Stimulated activated CD8-positive, alpha-beta memory T cell treated with anti-CD3 and anti-CD28 coated beads, Interleukin-2, amount 100 ng/mL, for 1 hour (primary cell): ENCODE data around the gene UGGT2.
"Not testable (repeated sequence)": the region's sequence is repeated elsewhere in the genome, so short reads cannot be mapped to it uniquely, and the experiment has no call there.

Experiments
- DNase-seq, 2 donors: peaks; one replicate each; pipeline ENCODE4 v3.0.0-alpha.2; 2020; ENCODE audit warnings: low read depth in 2 of 2

The UGGT2 gene

DNA sequence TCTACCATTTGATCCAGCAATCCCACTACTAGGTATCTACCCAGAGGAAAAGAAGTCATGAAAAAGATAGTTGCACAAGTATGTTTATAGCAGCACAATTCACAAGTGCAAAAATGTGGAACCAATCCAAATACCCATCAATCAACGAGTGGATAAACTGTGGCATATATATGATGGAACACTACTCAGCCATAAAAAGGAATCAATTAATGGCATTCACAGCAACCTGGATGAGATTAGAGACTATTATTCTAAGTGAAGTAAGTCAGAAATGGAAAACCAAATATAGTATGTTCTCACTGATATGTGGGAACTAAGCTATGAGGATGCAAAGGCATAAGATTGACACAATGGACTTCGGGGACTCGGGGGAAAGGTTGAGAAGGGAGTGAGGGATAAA lies 1.3 kb downstream of the UGGT2 start:
- not testable (repeated sequence) for DNase-seq

DNA sequence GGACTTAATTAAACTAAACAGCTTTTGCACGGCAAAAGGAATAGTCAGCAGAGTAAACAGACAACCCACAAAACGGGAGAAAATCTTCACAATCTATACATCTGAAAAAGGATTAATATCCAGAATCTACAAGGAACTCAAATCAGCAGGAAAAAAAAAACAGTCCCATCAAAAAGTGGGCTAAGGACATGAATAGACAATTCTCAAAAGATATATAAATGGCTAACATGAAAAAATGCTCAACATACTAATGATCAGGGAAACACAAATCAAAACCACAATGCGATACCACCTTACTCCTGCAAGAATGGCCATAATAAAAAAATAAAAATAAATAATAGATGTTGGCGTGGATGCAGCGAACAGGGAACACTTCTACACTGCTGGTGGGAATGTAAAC lies 1.7 kb downstream of the UGGT2 start:
- not testable (repeated sequence) for DNase-seq

DNA sequence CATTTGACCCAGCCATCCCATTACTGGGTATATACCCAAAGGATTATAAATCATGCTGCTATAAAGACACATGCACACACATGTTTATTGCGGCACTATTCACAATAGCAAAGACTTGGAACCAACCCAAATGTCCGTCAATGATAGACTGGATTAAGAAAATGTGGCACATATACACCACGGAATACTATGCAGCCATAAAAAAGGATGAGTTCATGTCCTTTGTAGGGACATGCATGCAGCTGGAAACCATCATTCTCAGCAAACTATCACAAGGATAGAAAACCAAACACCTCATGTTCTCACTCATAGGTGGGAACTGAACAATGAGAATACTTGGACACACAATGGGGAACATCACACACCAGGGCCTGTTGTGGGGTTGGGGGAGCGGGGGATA lies 2.2 kb downstream of the UGGT2 start:
- not testable (repeated sequence) for DNase-seq

DNA sequence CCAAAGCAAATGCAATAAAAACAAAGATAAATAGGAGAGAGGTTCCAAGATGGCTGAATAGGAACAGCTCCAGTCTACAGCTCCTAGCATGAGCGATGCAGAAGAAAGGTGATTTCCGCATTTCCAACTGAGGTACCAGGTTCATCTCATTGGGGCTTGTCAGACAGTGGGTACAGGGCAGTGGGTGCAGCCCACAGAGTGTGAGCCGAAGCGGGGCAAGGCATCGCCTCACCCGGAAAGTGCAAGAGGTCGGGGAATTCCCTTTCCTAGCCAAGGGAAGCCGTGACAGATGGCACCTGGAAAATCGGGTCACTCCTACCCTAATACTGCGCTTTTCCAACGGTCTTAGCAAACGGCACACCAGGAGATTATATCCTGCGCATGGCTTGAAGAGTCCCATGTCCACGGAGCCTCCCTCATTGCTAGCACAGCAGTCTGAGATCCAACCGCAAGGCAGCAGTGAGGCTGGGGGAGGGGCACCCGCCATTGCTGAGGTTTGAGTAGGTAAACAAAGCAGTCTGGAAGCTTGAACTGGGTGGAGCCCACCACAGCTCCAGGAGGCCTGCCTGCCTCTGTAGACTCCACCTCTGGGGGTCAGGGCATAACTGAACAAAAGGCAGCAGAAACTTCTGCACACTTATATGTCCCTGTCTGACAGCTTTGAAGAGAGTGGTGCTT lies 6.6 kb downstream of the UGGT2 start:
- not testable (repeated sequence) for DNase-seq

DNA sequence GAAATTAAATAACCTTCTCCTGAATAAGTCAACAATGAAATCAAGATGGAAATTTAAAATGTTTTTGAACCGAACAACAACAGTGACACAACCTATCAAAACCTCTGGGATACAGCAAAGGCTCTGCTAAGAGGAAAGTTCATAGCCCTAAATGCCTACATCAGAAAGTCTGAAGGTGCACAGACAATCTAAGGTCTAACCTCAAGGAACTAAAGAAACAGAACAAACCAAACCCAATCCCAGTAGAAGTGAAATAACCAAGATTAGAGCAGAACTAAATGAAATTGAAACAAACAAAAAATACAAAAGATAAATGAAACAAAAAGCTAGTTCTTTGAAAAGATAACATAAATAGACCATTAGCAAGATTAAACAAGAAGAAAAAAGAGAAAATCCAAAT lies 9.0 kb downstream of the UGGT2 start:
- no peak for DNase-seq

DNA sequence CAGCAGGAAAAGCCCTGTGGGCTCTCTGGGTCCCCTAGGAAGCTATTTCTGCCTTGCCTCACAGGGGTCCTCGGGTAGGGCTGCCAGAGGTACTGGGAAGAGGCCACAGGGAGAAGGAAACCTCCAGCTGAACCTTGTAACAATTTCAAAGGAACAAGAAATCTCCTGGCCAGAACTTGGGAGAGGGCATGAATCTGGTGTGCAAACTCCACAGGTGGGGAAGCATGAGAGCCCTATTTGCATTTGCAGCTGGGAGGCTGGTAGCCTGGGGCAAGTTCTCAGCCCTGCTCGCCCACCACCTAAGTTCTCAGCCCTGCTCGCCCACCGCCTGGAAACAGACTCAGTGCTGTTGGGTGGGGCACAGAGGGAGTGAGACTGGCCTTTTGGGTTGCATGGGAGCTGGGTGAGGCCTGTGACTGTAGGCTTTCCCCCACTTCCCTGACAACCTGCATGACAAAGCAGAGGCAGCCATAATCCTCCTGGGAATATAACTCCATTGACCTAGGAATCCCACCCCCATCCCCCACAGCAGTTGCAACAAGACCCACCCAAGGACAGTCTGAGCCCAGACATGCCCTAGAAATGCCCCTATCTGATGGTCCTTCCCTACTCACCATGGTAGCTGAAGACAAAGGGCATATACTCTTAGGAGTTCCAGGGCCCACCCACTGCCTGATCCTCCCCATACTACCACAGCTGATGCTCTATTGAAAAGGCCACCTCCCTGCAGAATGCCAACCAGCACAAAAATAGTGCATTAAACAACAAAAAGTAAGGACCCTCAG lies 11.7 kb downstream of the UGGT2 start:
- no peak for DNase-seq

DNA sequence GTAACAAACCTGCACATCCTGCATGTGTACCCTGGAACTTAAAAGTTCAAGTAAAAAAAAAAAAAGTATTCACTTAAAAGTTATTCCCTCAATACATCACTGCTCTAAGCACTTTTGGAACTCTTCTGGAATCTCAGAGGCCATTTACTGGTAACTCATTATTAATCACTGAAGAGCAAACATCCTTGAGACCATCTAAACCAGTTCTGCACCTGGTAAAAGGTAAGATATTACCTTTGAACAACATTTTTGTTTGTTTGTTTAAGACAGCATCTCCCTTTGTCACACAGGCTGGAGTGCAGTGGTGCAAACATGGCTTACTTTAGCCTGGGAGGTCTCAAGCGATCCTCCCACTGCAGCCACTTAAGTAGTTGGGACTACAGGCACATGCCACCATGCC lies 16.7 kb downstream of the UGGT2 start:
- no peak for DNase-seq

DNA sequence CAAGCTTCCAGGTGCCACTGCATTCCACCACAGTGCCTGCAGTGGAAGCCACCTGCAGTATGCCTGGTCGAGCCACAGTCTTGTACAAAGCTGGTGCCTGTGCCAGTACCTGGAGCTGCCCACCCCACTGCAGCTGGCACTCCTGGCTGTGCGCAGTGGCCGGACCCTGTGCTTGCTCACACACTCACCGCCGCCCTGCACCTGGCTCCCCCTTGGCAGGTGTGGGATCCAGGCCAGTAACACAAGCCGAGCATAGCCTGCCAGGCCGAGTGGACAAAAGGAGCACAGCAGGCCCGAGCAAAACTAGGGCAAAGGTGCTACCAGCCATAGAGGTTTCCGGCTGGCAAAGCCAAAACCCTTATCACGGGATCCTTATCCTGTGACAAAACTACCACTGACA lies 18.5 kb downstream of the UGGT2 start:
- no peak for DNase-seq

DNA sequence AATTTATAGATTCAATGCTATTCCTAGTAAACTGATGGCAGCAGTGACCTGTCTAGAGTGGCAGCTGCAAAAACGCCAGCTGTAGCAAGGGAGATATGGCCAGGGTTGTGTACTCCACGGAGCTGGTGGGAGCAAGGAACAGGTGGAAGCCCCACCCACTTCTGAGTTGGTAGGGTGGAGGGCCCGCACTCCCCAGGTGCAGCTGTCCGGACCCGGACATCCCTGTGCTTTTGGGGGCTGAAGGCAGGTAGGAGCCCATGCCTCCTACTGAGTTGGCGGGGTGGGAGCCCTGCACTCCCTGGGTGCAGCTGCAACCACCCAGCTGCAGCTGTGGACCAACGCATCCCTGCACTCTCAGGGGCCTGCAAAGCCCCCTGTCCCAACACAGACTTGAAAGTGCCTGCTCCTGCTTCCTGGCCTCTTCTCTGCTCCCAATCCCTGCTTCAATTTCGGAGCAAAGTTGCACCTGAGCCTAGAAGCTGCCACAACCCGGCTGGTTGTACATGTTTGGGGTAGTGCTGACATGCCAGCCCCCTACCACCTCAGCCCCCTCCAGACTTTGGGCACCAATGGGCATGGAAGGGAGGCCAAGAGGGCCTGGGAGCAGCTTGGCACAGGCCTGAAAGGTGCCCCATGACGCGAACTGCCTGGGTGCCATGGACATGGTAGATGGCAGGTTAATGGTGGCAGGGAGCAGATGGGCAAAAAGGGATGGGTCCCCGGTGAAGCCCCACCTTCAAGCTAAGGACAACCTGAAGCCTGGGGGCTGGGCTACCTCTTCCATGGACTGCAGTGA lies 19.8 kb downstream of the UGGT2 start:
- DNase-seq, result no peak

DNA sequence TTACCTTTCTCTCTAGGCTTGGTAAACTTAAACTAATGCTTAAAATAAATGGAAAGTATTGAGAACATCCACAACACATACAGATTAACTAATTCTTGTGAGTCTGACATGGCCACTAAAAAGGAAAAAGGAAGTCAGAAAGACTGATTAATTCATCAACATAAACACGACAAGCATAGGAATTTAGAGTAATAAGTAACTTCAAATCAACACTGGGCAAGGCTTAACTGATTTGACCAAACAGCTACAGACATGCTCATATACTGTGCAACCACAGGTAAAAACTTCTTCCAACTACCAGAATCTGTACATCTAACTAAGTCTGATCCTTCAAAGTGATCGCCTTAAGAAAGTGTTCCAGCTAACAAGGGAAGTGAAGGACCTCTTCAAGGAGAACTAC lies 20.5 kb downstream of the UGGT2 start:
- DNase-seq, result no peak

DNA sequence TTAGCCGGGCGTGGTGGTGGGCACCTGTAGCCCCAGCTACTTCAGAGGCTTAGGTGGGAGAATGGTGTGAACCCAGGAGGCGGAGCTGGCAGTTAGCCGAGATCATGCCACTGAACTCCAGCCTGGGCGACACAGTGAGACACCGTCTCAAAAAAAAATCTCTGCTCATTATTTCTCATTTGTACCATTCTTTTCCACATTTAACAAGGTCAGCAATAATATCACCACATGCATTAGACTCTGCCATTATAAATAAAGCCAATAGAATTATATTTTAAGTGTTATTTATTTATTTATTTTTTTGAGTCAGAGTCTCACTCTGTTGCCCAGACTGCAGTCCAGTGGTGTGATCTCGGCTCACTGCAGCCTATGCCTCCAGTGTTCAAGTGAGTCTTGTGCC lies 24.2 kb downstream of the UGGT2 start:
- DNase-seq, result no peak

DNA sequence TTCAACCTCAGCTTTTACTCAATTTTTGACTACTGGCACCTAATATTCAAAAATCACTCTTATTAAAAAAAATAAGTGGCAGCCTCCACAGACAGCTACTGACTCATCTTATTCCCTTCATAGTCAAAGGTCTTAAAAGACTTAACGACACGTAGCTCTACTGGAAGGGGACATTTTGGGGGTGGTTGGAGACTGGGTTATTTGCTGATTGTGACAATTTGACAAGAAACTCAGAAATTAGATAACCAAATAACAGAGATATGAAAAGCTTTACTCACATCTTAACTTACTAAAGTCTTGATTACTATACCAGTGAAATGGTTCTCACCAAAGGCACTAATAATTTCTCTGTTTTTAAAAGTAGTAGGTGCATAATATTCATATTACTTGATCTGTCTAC lies 25.7 kb downstream of the UGGT2 start:
- no peak for DNase-seq

DNA sequence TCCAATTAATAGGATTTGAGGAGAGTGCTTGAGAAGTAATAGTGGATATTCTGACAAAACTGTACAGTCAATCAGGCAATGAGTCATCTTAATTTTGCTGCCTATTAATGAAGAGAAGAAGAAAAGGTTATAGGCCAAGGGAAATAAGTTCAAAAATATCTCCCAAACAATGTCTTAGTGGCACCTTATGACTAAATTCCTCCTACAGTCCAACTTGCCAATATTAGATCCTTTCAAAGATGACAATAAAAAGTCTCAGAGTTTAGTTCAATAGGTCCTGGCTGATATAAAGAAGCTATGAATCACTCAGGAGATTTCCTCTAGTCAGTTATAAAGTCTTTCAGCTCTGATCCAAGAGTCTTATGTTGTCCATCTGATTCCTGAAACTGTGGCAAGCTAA lies 27.9 kb downstream of the UGGT2 start:
- no peak for DNase-seq

DNA sequence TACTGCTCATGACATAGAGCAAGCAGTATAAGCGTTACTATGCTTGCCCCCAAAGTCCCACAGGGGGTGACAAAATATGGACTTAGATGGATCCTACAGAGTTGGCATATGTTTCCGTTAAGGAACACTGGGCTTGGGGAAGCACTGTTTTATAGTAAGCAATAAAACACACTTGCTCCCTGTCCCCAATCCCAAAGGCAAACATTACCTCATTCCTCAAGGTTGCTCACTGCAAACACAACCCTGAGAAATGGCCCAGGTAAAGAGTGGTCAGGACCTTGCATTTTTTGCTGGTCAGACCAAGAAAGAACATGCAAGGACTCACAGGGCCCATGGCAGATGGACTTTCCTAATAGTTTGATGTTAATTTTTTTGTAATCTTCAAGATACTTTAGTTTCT lies 32.3 kb downstream of the UGGT2 start:
- no peak for DNase-seq

DNA sequence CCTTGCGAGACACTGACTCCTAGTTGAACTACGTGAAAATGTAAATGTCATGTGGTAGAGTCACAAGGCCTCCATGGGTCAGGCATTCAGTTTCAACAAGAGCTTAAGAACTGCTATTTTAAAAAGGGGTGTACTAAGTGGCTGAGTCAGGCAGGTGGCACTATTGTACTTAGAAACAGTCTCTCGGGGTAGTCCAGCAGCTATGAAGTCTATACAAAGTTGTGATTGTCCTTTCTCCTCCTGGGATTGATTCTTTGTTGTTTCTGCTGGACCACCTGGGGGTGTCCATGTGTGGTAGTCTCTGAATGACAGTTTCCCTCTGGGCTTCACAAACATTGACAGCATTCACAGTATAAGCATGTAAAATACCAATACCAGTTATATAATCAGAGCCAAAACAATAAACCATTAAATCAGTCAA lies 33.0 kb downstream of the UGGT2 start:
- DNase-seq, result no peak

DNA sequence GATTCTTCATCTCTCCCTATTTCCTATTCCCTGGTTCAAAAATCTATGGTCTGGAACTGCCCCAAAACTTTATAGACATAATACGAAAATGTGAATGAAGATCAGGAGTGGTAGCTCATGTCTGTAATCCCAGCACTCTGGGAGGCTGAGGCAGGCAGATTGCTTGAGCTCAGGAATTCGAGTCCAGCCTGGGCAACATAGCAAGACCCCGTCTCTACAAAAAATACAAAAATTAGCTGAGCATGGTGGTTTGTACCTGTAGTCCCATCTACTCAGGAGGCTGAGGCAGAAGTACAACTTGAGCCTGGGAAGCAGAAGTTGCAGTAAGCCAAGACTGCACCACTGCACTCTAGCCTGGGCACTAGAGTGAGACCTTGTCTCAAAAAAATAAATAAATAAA lies 35.1 kb downstream of the UGGT2 start:
- no peak for DNase-seq

DNA sequence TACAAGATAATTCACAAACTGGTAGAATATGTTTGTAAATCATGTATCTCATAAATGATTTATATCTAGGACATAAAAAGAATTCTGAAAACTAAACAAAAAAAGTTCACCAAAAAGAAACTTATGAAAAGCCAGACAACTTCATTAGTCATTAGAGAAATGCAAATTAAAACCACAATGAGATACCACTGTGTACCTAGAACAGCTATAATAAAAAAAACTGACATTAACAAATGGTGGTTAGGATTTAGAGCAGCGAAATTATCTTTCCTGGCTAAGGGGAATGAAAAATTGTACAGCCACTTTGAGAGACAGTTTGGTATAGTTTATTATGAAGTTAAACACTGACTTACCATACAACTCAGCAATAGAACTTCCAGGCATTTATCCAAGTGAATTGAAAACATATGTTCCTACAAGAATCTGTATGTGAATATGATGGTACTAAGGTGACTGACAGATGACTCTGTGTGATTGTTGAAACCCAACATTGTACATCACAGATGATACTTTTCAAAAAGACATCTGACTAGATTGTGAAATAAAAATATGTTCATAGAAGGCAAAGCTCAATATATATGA lies 41.8 kb downstream of the UGGT2 start:
- no peak for DNase-seq

DNA sequence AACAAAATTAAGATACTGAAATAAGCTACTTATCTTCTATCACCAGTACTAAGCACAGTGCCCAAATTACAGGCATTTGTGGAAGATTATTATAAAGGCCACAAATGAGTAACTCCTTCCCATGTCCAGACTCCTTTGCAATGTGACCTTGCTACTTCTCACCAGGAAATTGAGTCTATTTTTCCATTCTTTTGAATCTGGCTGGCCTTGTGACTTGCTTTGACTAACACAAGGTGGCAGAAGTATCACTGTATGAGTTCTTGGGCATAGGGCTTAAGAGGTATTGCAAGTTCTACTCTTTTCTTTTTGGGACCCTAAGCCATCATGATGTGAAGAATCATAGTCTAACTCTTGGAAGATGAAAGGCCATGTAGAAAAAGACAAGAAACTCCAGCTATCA lies 49.9 kb downstream of the UGGT2 start:
- no peak for DNase-seq

DNA sequence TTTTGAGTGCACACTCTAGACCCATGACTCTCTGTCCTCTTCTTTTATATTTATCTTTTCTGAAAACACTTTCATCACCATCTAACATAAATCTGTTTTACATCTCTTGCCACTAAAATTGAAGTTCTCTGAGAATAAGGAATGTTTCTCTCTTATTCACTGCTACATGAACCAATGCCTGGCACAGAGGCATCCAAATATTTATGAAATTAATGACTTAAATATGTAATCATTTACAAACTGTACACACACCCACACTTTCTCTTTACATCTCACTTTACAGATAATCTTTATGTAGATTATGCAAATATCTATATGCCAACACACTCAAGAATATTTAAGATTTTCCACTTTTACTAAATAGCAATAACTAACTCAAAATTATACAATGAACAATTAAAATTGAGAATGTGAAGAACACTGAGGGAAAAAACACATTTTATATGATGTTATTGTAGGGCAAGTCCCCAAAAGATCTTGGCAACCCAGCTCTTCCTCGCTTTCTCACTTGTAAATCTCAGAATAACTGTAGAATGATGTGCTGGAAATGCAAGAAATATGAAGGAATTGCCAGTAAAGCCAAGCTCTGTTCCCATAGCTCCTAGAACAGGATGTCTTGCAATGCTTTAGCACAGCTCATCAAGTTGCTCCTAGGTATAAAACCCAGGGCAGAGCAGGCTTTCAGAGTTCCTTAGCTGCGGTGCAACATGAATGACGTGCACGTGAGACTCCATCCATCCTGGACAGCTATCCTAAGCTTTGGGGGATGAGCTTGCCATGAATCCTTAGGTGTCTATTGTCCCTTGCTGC lies 50.7 kb downstream of the UGGT2 start:
- no peak for DNase-seq

DNA sequence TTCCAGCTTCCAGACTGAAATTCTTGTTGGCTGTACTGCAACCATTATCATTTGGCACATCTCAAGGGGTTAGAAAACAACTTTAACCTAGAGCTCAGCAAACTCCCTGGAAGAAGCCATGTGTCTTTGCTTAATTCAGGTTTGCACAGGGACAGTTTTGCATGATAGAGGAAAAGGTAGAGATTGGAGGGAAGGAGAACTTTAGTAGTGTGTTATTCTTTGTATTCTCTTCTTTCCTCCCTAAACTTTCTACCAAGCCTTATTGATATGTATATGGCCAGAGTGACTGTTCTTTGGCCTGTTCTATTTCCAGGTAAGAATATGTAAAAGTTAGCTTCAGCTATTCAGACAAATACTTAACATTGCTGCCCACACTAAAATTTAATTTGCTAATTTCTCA lies 53.1 kb downstream of the UGGT2 start:
- DNase-seq, result no peak

DNA sequence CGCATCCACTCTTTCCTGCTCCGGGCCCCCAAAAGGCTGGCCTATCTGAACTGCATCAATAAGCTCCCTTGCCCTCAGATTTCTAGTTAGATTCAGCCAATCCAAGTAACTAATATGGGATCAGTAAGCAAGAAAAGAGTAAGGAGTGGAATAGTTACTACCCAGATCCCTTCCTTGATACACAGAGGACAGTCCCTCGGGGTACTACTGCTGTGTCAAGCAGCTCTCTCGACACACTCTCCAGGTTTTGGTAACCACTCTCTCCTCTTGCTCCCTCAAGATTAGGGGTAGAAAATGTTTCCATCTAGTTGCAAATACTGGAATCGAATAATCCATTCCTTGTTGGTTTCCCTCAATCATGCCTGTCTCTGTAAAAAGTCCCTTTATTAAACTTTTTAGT lies 65.4 kb downstream of the UGGT2 start:
- DNase-seq, result no peak

DNA sequence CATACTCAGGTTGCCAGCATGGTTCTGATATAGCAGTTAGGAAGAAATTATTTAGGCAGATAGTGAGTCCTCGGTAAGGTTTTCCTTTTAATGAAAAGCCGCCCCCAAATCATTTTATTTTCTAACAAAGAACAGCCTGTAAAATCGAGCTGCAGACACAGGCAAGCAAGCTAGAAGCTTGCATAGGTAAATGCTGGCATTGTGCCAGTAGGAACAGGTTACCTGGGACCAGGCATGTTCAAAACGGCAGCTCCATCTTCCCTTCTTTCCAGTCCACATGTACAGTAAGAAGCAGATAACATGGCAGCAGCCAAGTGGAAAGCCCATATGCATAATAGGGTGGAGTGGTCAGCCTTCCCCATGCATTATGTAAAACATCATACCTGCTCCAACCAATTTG lies 71.1 kb downstream of the UGGT2 start:
- DNase-seq, result no peak
